H9 (cell line): ENCODE measurements around the gene TRPC4AP. TPM values are rescaled to one million over a fixed set of nuclear protein-coding genes. Genes with fewer than 3 reads are reported as not detected.

Experiments
- DNase-seq: peaks from one replicate; pipeline ENCODE4 v3.0.0-alpha.2; 2017
- H2AFZ ChIP-seq: one replicate; pipeline ENCODE4 v1.6.1; 2013; ENCODE audit warnings: mild to moderate bottlenecking, low read length, control low read depth, moderate library complexity
- H2AK5ac ChIP-seq: 2 replicates; pipeline ENCODE4 v1.6.1; 2013; ENCODE audit warnings: low read length, control low read depth, mixed read lengths; ENCODE audit not compliant: insufficient read length
- H2BK120ac ChIP-seq: one replicate; pipeline ENCODE4 v1.6.1; 2013; ENCODE audit warnings: low read depth, mild to moderate bottlenecking, low read length, control low read depth, inconsistent platforms; ENCODE audit not compliant: poor library complexity, severe bottlenecking
- H2BK12ac ChIP-seq: 2 replicates; pipeline ENCODE4 v1.6.1; 2013; ENCODE audit warnings: low read length, control low read depth, mixed read lengths, low read depth; ENCODE audit not compliant: insufficient read length
- H2BK15ac ChIP-seq: 2 replicates; pipeline ENCODE4 v1.6.1; 2013; ENCODE audit warnings: low read depth, low read length, control low read depth
- H2BK20ac ChIP-seq: one replicate; pipeline ENCODE4 v1.6.1; 2013; ENCODE audit warnings: low read depth, mild to moderate bottlenecking, low read length, control low read depth, inconsistent platforms; ENCODE audit not compliant: poor library complexity, severe bottlenecking
- H2BK5ac ChIP-seq: 2 replicates; pipeline ENCODE4 v1.6.1; 2013; ENCODE audit warnings: low read length, control low read depth, mixed read lengths; ENCODE audit not compliant: insufficient read length
- H3K14ac ChIP-seq: 2 replicates; pipeline ENCODE4 v1.6.1; 2013; ENCODE audit warnings: low read length, control low read depth; ENCODE audit not compliant: insufficient read depth
- H3K18ac ChIP-seq: 2 replicates; pipeline ENCODE4 v1.6.1; 2013; ENCODE audit warnings: low read depth, mild to moderate bottlenecking, mixed read lengths, low read length, control low read depth; ENCODE audit not compliant: insufficient read length
- H3K23ac ChIP-seq: 2 replicates; pipeline ENCODE4 v1.6.1; 2013; ENCODE audit warnings: low read length, control low read depth, mixed read lengths, low read depth; ENCODE audit not compliant: insufficient read length
- H3K23me2 ChIP-seq: 2 replicates; pipeline ENCODE4 v1.6.1; 2013; ENCODE audit warnings: low read depth, mild to moderate bottlenecking, mixed read lengths, low read length, control low read depth; ENCODE audit not compliant: insufficient read length, poor library complexity, severe bottlenecking
- H3K27ac ChIP-seq: 2 replicates; pipeline ENCODE4 v1.5.1; 2013; ENCODE audit warnings: low read length, control low read depth, mixed read lengths, low read depth; ENCODE audit not compliant: insufficient read length
- H3K27me3 ChIP-seq: 2 replicates; pipeline ENCODE4 v1.6.1; 2013; ENCODE audit warnings: low read length, control low read depth, inconsistent platforms; ENCODE audit not compliant: insufficient read depth
- H3K4ac ChIP-seq: 2 replicates; pipeline ENCODE4 v1.6.1; 2013; ENCODE audit warnings: low read depth, mild to moderate bottlenecking, control low read depth, inconsistent platforms, low read length, moderate library complexity
- H3K4me1 ChIP-seq: 2 replicates; pipeline ENCODE4 v1.6.1; 2013; ENCODE audit warnings: low read length, control low read depth, inconsistent platforms; ENCODE audit not compliant: insufficient read depth
- H3K4me2 ChIP-seq: 2 replicates; pipeline ENCODE4 v1.6.1; 2013; ENCODE audit warnings: low read length, control low read depth, mixed read lengths; ENCODE audit not compliant: insufficient read length, insufficient read depth
- H3K56ac ChIP-seq: 2 replicates; pipeline ENCODE4 v1.6.1; 2013; ENCODE audit warnings: low read depth, mild to moderate bottlenecking, mixed read lengths, low read length, control low read depth; ENCODE audit not compliant: insufficient read length
- H3K79me1 ChIP-seq: 2 replicates; pipeline ENCODE4 v1.6.1; 2013; ENCODE audit warnings: low read depth, mild to moderate bottlenecking, moderate library complexity, low read length, control low read depth, inconsistent platforms; ENCODE audit not compliant: insufficient read depth, poor library complexity, severe bottlenecking
- H3K79me2 ChIP-seq: 2 replicates; pipeline ENCODE4 v1.6.1; 2013; ENCODE audit warnings: low read length, control low read depth, inconsistent platforms; ENCODE audit not compliant: insufficient read depth
- H3K9ac ChIP-seq: 2 replicates; pipeline ENCODE4 v1.6.1; 2013; ENCODE audit warnings: low read length, control low read depth, mixed read lengths; ENCODE audit not compliant: insufficient read length; ENCODE audit errors: extremely low read depth
- H3K9me3 ChIP-seq: one replicate; pipeline ENCODE4 v1.6.1; 2013; ENCODE audit warnings: low read depth, low read length, inconsistent platforms; ENCODE audit not compliant: control insufficient read depth
- H3T11ph ChIP-seq: one replicate; pipeline ENCODE4 v1.6.1; 2013; ENCODE audit warnings: mild to moderate bottlenecking, low read length, control low read depth, inconsistent platforms
- H4K20me1 ChIP-seq: one replicate; pipeline ENCODE4 v1.6.1; 2013; ENCODE audit not compliant: control insufficient read depth, insufficient read length, insufficient read depth
- H4K5ac ChIP-seq: 2 replicates; pipeline ENCODE4 v1.6.1; 2013; ENCODE audit warnings: low read depth, mild to moderate bottlenecking, mixed read lengths, low read length, control low read depth; ENCODE audit not compliant: insufficient read length
- H4K8ac ChIP-seq: replicated peaks from 2 replicates; pipeline ENCODE4 v1.6.1; 2013; ENCODE audit warnings: low read length, control low read depth, mixed read lengths, low read depth; ENCODE audit not compliant: insufficient read length
- H4K91ac ChIP-seq: 2 replicates; pipeline ENCODE4 v1.6.1; 2013; ENCODE audit warnings: low read depth, mild to moderate bottlenecking, moderate library complexity, mixed read lengths, low read length, control low read depth; ENCODE audit not compliant: insufficient read length
- H3K27ac Mint-ChIP-seq, 3 experiments: 2 replicates in 2 of 3; 3 replicates in 1 of 3; pipeline ENCODE4 v1.8.0; 2020 to 2021; ENCODE audit warnings: mixed read lengths in 3 of 3, mild to moderate bottlenecking in 1 of 3, moderate library complexity in 1 of 3
- H3K27me3 Mint-ChIP-seq: 2 replicates; pipeline ENCODE4 v1.8.0; 2021; ENCODE audit warnings: low read depth, mild to moderate bottlenecking, moderate library complexity, mixed read lengths
- H3K36me3 Mint-ChIP-seq, 3 experiments: 2 replicates in 2 of 3; 3 replicates in 1 of 3; pipeline ENCODE4 v1.8.0; 2020 to 2021; ENCODE audit warnings: low read depth in 3 of 3, mixed read lengths in 3 of 3; ENCODE audit not compliant: insufficient read depth in 1 of 3
- H3K4me1 Mint-ChIP-seq, 2 experiments: 2 replicates each; pipeline ENCODE4 v1.8.0; 2020; ENCODE audit warnings: mixed read lengths in 2 of 2
- H3K4me3 Mint-ChIP-seq, 2 experiments: 2 replicates in 1 of 2; 3 replicates in 1 of 2; pipeline ENCODE4 v1.8.0; 2020 to 2021; ENCODE audit warnings: mild to moderate bottlenecking in 2 of 2, mixed read lengths in 2 of 2, moderate library complexity in 1 of 2
- H3K9me3 Mint-ChIP-seq, 2 experiments: 2 replicates in 1 of 2; 3 replicates in 1 of 2; pipeline ENCODE4 v1.8.0; 2020; ENCODE audit warnings: mild to moderate bottlenecking in 2 of 2, mixed read lengths in 2 of 2, moderate library complexity in 1 of 2
- WGBS: extraction: QIAGEN DNeasy Blood & Tissue Kit; methylation state at CpG from one replicate; pipeline ENCODE4 v1.1.7; 2013; ENCODE audit warnings: missing lambda C conversion rate, low lambda C conversion rate, mixed read lengths; ENCODE audit not compliant: insufficient read length; ENCODE audit errors: extremely low coverage; 5-methylcytosine and 5-hydroxymethylcytosine counted together
- total RNA-seq: library from RNA; stranded (reverse); gene quantifications from 2 replicates; pipeline ENCODE4 v1.2.1, GENCODE V29; 2021
- TF ChIP-seq, protein P1 (sequence below): fragments of 200-600 bp; sonication (generic); conservative IDR thresholded peaks from 3 replicates; pipeline ENCODE4 v1.8.0; 2021; ENCODE audit warnings: antibody characterized with exemption, mild to moderate bottlenecking

The TRPC4AP gene
- total RNA-seq, 1 experiment from 2014 or later = 93.9 TPM

DNA sequence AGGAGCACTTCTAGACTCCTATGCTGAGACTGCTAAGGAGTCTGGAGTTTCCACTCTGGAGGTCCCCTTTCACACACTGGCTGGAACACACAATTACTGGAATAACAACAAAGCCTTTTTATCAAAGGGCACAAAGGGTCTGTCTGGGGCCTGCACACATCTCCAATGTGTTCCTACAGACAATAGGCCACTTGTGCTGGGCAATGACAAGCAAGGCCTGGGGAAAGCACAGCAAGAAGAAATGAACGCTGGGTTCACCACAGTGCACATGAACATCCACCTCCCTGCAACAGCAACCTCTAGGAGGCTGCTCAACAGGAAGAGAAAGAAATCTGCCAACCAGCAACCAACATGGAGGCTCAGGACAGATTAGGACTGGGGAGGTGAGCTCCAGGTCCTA lies 43.9 kb downstream of the TRPC4AP start:
- Histone ChIP-seq H2BK5ac (no peak overlapping the region), H3K4ac (no peak overlapping the region), H3K18ac (no peak overlapping the region), H4K20me1 (no peaks in the 10 kb centered on the region), H3K9me3 (no peaks in the 10 kb centered on the region), H3K4me1 (no peaks in the 10 kb centered on the region), H3K23me2 (no peaks in the 10 kb centered on the region), H4K8ac (no peak overlapping the region), H3K14ac (no peak overlapping the region), H3K4me2 (no peak overlapping the region), H3K23ac (no peak overlapping the region), H3T11ph (no peak overlapping the region), H3K27me3 (no peaks in the 10 kb centered on the region), H4K91ac (no peak overlapping the region), H3K79me2 (no peaks in the 10 kb centered on the region), H2BK15ac (no peak overlapping the region), H2BK12ac (no peak overlapping the region), H3K56ac (no peak overlapping the region), H3K9ac (no peak overlapping the region), H2BK120ac (no peak overlapping the region), H2BK20ac (no peak overlapping the region), H2AFZ (no peak overlapping the region), H2AK5ac (no peak overlapping the region), H3K27ac (no peak overlapping the region), H3K79me1 (no peaks in the 10 kb centered on the region), H4K5ac (no peak overlapping the region)
- no peak overlapping the region for H3K4me3 Mint-ChIP-seq
- H3K27me3 Mint-ChIP-seq = no peaks in the 10 kb centered on the region
- no peaks in the 10 kb centered on the region; a peak in 1 of 4 replicates for H3K4me1 Mint-ChIP-seq
- TF ChIP-seq, protein P1, sequence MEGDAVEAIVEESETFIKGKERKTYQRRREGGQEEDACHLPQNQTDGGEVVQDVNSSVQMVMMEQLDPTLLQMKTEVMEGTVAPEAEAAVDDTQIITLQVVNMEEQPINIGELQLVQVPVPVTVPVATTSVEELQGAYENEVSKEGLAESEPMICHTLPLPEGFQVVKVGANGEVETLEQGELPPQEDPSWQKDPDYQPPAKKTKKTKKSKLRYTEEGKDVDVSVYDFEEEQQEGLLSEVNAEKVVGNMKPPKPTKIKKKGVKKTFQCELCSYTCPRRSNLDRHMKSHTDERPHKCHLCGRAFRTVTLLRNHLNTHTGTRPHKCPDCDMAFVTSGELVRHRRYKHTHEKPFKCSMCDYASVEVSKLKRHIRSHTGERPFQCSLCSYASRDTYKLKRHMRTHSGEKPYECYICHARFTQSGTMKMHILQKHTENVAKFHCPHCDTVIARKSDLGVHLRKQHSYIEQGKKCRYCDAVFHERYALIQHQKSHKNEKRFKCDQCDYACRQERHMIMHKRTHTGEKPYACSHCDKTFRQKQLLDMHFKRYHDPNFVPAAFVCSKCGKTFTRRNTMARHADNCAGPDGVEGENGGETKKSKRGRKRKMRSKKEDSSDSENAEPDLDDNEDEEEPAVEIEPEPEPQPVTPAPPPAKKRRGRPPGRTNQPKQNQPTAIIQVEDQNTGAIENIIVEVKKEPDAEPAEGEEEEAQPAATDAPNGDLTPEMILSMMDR = no peak
- no CpG with 5 or more reads among the region's 1 CpG for WGBS
- peaks cover 8 to 56% (median 52%) of the 10 kb centered on the region in 3 experiments; a peak in 6 of 7 replicates for H3K36me3 Mint-ChIP-seq
- no peak overlapping the region; a peak in 2 of 7 replicates for H3K27ac Mint-ChIP-seq
- no peaks in the 10 kb centered on the region for H3K9me3 Mint-ChIP-seq
- DNase-seq = no peak
